H9 (cell line): ENCODE data around the gene LMF1. TPM values are rescaled to one million over a fixed set of nuclear protein-coding genes. Genes with fewer than 3 reads are reported as not detected.
A peak's percentile ranks its signal among the peaks of the same experiment; 100 is the strongest.

Source experiments
- DNase-seq: peaks from one replicate; pipeline ENCODE4 v3.0.0-alpha.2; 2017
- H2AFZ ChIP-seq: one replicate; pipeline ENCODE4 v1.6.1; 2013; ENCODE audit warnings: mild to moderate bottlenecking, low read length, control low read depth, moderate library complexity
- H2AK5ac ChIP-seq: 2 replicates; pipeline ENCODE4 v1.6.1; 2013; ENCODE audit warnings: low read length, control low read depth, mixed read lengths; ENCODE audit not compliant: insufficient read length
- H2BK120ac ChIP-seq: one replicate; pipeline ENCODE4 v1.6.1; 2013; ENCODE audit warnings: low read depth, mild to moderate bottlenecking, low read length, control low read depth, inconsistent platforms; ENCODE audit not compliant: poor library complexity, severe bottlenecking
- H2BK12ac ChIP-seq: 2 replicates; pipeline ENCODE4 v1.6.1; 2013; ENCODE audit warnings: low read length, control low read depth, mixed read lengths, low read depth; ENCODE audit not compliant: insufficient read length
- H2BK15ac ChIP-seq: 2 replicates; pipeline ENCODE4 v1.6.1; 2013; ENCODE audit warnings: low read depth, low read length, control low read depth
- H2BK20ac ChIP-seq: one replicate; pipeline ENCODE4 v1.6.1; 2013; ENCODE audit warnings: low read depth, mild to moderate bottlenecking, low read length, control low read depth, inconsistent platforms; ENCODE audit not compliant: poor library complexity, severe bottlenecking
- H2BK5ac ChIP-seq: 2 replicates; pipeline ENCODE4 v1.6.1; 2013; ENCODE audit warnings: low read length, control low read depth, mixed read lengths; ENCODE audit not compliant: insufficient read length
- H3K14ac ChIP-seq: 2 replicates; pipeline ENCODE4 v1.6.1; 2013; ENCODE audit warnings: low read length, control low read depth; ENCODE audit not compliant: insufficient read depth
- H3K18ac ChIP-seq: 2 replicates; pipeline ENCODE4 v1.6.1; 2013; ENCODE audit warnings: low read depth, mild to moderate bottlenecking, mixed read lengths, low read length, control low read depth; ENCODE audit not compliant: insufficient read length
- H3K23ac ChIP-seq: 2 replicates; pipeline ENCODE4 v1.6.1; 2013; ENCODE audit warnings: low read length, control low read depth, mixed read lengths, low read depth; ENCODE audit not compliant: insufficient read length
- H3K23me2 ChIP-seq: 2 replicates; pipeline ENCODE4 v1.6.1; 2013; ENCODE audit warnings: low read depth, mild to moderate bottlenecking, mixed read lengths, low read length, control low read depth; ENCODE audit not compliant: insufficient read length, poor library complexity, severe bottlenecking
- H3K27ac ChIP-seq: 2 replicates; pipeline ENCODE4 v1.5.1; 2013; ENCODE audit warnings: low read length, control low read depth, mixed read lengths, low read depth; ENCODE audit not compliant: insufficient read length
- H3K27me3 ChIP-seq: 2 replicates; pipeline ENCODE4 v1.6.1; 2013; ENCODE audit warnings: low read length, control low read depth, inconsistent platforms; ENCODE audit not compliant: insufficient read depth
- H3K4ac ChIP-seq: 2 replicates; pipeline ENCODE4 v1.6.1; 2013; ENCODE audit warnings: low read depth, mild to moderate bottlenecking, control low read depth, inconsistent platforms, low read length, moderate library complexity
- H3K4me1 ChIP-seq: 2 replicates; pipeline ENCODE4 v1.6.1; 2013; ENCODE audit warnings: low read length, control low read depth, inconsistent platforms; ENCODE audit not compliant: insufficient read depth
- H3K4me2 ChIP-seq: 2 replicates; pipeline ENCODE4 v1.6.1; 2013; ENCODE audit warnings: low read length, control low read depth, mixed read lengths; ENCODE audit not compliant: insufficient read length, insufficient read depth
- H3K56ac ChIP-seq: 2 replicates; pipeline ENCODE4 v1.6.1; 2013; ENCODE audit warnings: low read depth, mild to moderate bottlenecking, mixed read lengths, low read length, control low read depth; ENCODE audit not compliant: insufficient read length
- H3K79me1 ChIP-seq: 2 replicates; pipeline ENCODE4 v1.6.1; 2013; ENCODE audit warnings: low read depth, mild to moderate bottlenecking, moderate library complexity, low read length, control low read depth, inconsistent platforms; ENCODE audit not compliant: insufficient read depth, poor library complexity, severe bottlenecking
- H3K79me2 ChIP-seq: 2 replicates; pipeline ENCODE4 v1.6.1; 2013; ENCODE audit warnings: low read length, control low read depth, inconsistent platforms; ENCODE audit not compliant: insufficient read depth
- H3K9ac ChIP-seq: 2 replicates; pipeline ENCODE4 v1.6.1; 2013; ENCODE audit warnings: low read length, control low read depth, mixed read lengths; ENCODE audit not compliant: insufficient read length; ENCODE audit errors: extremely low read depth
- H3K9me3 ChIP-seq: one replicate; pipeline ENCODE4 v1.6.1; 2013; ENCODE audit warnings: low read depth, low read length, inconsistent platforms; ENCODE audit not compliant: control insufficient read depth
- H3T11ph ChIP-seq: one replicate; pipeline ENCODE4 v1.6.1; 2013; ENCODE audit warnings: mild to moderate bottlenecking, low read length, control low read depth, inconsistent platforms
- H4K20me1 ChIP-seq: one replicate; pipeline ENCODE4 v1.6.1; 2013; ENCODE audit not compliant: control insufficient read depth, insufficient read length, insufficient read depth
- H4K5ac ChIP-seq: 2 replicates; pipeline ENCODE4 v1.6.1; 2013; ENCODE audit warnings: low read depth, mild to moderate bottlenecking, mixed read lengths, low read length, control low read depth; ENCODE audit not compliant: insufficient read length
- H4K8ac ChIP-seq: replicated peaks from 2 replicates; pipeline ENCODE4 v1.6.1; 2013; ENCODE audit warnings: low read length, control low read depth, mixed read lengths, low read depth; ENCODE audit not compliant: insufficient read length
- H4K91ac ChIP-seq: 2 replicates; pipeline ENCODE4 v1.6.1; 2013; ENCODE audit warnings: low read depth, mild to moderate bottlenecking, moderate library complexity, mixed read lengths, low read length, control low read depth; ENCODE audit not compliant: insufficient read length
- H3K27ac Mint-ChIP-seq, 3 experiments: 2 replicates in 2 of 3; 3 replicates in 1 of 3; pipeline ENCODE4 v1.8.0; 2020 to 2021; ENCODE audit warnings: mixed read lengths in 3 of 3, mild to moderate bottlenecking in 1 of 3, moderate library complexity in 1 of 3
- H3K27me3 Mint-ChIP-seq: 2 replicates; pipeline ENCODE4 v1.8.0; 2021; ENCODE audit warnings: low read depth, mild to moderate bottlenecking, moderate library complexity, mixed read lengths
- H3K36me3 Mint-ChIP-seq, 3 experiments: 2 replicates in 2 of 3; 3 replicates in 1 of 3; pipeline ENCODE4 v1.8.0; 2020 to 2021; ENCODE audit warnings: low read depth in 3 of 3, mixed read lengths in 3 of 3; ENCODE audit not compliant: insufficient read depth in 1 of 3
- H3K4me1 Mint-ChIP-seq, 2 experiments: 2 replicates each; pipeline ENCODE4 v1.8.0; 2020; ENCODE audit warnings: mixed read lengths in 2 of 2
- H3K4me3 Mint-ChIP-seq, 2 experiments: 2 replicates in 1 of 2; 3 replicates in 1 of 2; pipeline ENCODE4 v1.8.0; 2020 to 2021; ENCODE audit warnings: mild to moderate bottlenecking in 2 of 2, mixed read lengths in 2 of 2, moderate library complexity in 1 of 2
- H3K9me3 Mint-ChIP-seq, 2 experiments: 2 replicates in 1 of 2; 3 replicates in 1 of 2; pipeline ENCODE4 v1.8.0; 2020; ENCODE audit warnings: mild to moderate bottlenecking in 2 of 2, mixed read lengths in 2 of 2, moderate library complexity in 1 of 2
- CTCF ChIP-seq: fragments of 200-600 bp; sonication (generic); conservative IDR thresholded peaks from 3 replicates; pipeline ENCODE4 v1.8.0; 2021; ENCODE audit warnings: antibody characterized with exemption, mild to moderate bottlenecking
- WGBS: extraction: QIAGEN DNeasy Blood & Tissue Kit; methylation state at CpG from one replicate; pipeline ENCODE4 v1.1.7; 2013; ENCODE audit warnings: missing lambda C conversion rate, low lambda C conversion rate, mixed read lengths; ENCODE audit not compliant: insufficient read length; ENCODE audit errors: extremely low coverage; 5-methylcytosine and 5-hydroxymethylcytosine counted together
- total RNA-seq: library from RNA; stranded (reverse); gene quantifications from 2 replicates; pipeline ENCODE4 v1.2.1, GENCODE V29; 2021

The LMF1 gene
- total RNA-seq, 1 experiment from 2014 or later: 7.1 TPM

GRCh38 chr16:969508-970385 lies 1.0 kb downstream of the LMF1 start:
- peaks cover 12% of the 10 kb centered on the region for H3K23me2 ChIP-seq
- H3K23ac ChIP-seq: no peak overlapping the region
- no peak overlapping the region for H2BK120ac ChIP-seq
- no peak overlapping the region; the same call in 1 of the 2 replicates for H3K14ac ChIP-seq
- no peak overlapping the region for H4K91ac ChIP-seq
- H3K79me1 ChIP-seq: no peaks in the 10 kb centered on the region
- WGBS: no CpG with 5 or more reads among the region's 55 CpGs
- Mint-ChIP-seq H3K4me3 (peak overlapping the region; percentile 71 to 80), H3K4me1 (peaks cover 7 to 10% of the 10 kb centered on the region in 2 experiments), H3K9me3 (peaks cover 0 to 8% of the 10 kb centered on the region in 2 experiments; a peak in 2 of 5 replicates), H3K27ac (no peak overlapping the region), H3K27me3 (peaks cover 42% of the 10 kb centered on the region), H3K36me3 (peaks cover 0 to 14% (median 8%) of the 10 kb centered on the region in 3 experiments; a peak in 5 of 7 replicates)
- no peak overlapping the region for H3K27ac ChIP-seq
- no peak for TF ChIP-seq CTCF
- no peak overlapping the region for H2BK15ac ChIP-seq
- peak overlapping the region; percentile 46 for H3K4me2 ChIP-seq
- no peak overlapping the region for H3K9ac ChIP-seq
- no peak overlapping the region for H2BK5ac ChIP-seq
- H3K18ac ChIP-seq: no peak overlapping the region
- no peak overlapping the region for H4K8ac ChIP-seq
- no peak overlapping the region for H2BK12ac ChIP-seq
- DNase-seq: no peak
- no peak overlapping the region for H3K4ac ChIP-seq
- H2BK20ac ChIP-seq: no peak overlapping the region
- no peaks in the 10 kb centered on the region for H3K9me3 ChIP-seq
- no peak overlapping the region for H2AFZ ChIP-seq
- H4K5ac ChIP-seq: no peak overlapping the region
- H3K56ac ChIP-seq: no peak overlapping the region
- no peak overlapping the region for H3T11ph ChIP-seq
- H2AK5ac ChIP-seq: no peak overlapping the region
- no peaks in the 10 kb centered on the region; the same call in 1 of the 2 replicates for H3K27me3 ChIP-seq
- H4K20me1 ChIP-seq: no peaks in the 10 kb centered on the region
- no peaks in the 10 kb centered on the region for H3K79me2 ChIP-seq
- no peaks in the 10 kb centered on the region for H3K4me1 ChIP-seq
